Measurements from ENCODE around the gene PFKFB2. TPM values are rescaled to one million over a fixed set of nuclear protein-coding genes. Genes with fewer than 3 reads are reported as not detected.

PFKFB2 gene
- total and polyA plus RNA-seq, 2 of the 8 experiments (the other 6 are each of a cell fraction or from before 2014, with no cell fraction given): 6.7 to 19.1 TPM

GRCh38 chr1:207101720-207102119, 48.6 kb downstream of the PFKFB2 start:
- no peak overlapping the region for H3K18ac ChIP-seq (ENCODE audit: extremely low read depth, low read length)
- H3K4me3 ChIP-seq (ENCODE audit: extremely low read depth in 1 of 4, insufficient read depth in 2 of 4, low read depth in 3 of 4, low read length in 4 of 4): no peak overlapping the region
- no peak for FAIRE-seq
- peaks cover 0 to 5% (median 0%) of the 10 kb centered on the region in 4 experiments; a peak in 1 of 8 replicates for H3K36me3 ChIP-seq (ENCODE audit: control insufficient read depth in 2 of 4, insufficient read depth in 4 of 4, low read length in 3 of 4)
- H2AK5ac ChIP-seq (ENCODE audit: low read depth, low read length): no peak overlapping the region
- no peak overlapping the region for H3K4ac ChIP-seq (replicated peaks; ENCODE audit: insufficient read length, low read depth, low read length)
- no peak for DNase-seq (ENCODE audit: low read depth in 1 of 2, low spot score in 2 of 2)
- H3K56ac ChIP-seq (replicated peaks; ENCODE audit: insufficient read length, low read depth, low read length): no peak overlapping the region
- no peaks in the 10 kb centered on the region for H4K20me1 ChIP-seq (replicated peaks in 1 of 2; ENCODE audit: control insufficient read depth in 1 of 2, insufficient read depth in 2 of 2, low read length in 2 of 2)
- no peak overlapping the region for H4K8ac ChIP-seq (ENCODE audit: extremely low read depth, insufficient read depth, low read length)
- H2BK12ac ChIP-seq (ENCODE audit: low read depth, low read length): no peak overlapping the region
- H3K4me2 ChIP-seq (ENCODE audit: insufficient read depth in 1 of 2, low read depth in 2 of 2, low read length in 2 of 2): no peak overlapping the region
- H2BK20ac ChIP-seq (ENCODE audit: low read length): no peak overlapping the region
- ChIA-PET CTCF (ENCODE audit: partially characterized antibody) (no interaction called here), POLR2A (ENCODE audit: partially characterized antibody) (no interaction called here)
- H2BK15ac ChIP-seq (ENCODE audit: low read length): no peak overlapping the region
- no peak overlapping the region for H4K91ac ChIP-seq (replicated peaks; ENCODE audit: insufficient read length, low read length)
- H4K5ac ChIP-seq (ENCODE audit: insufficient read length, low read depth, low read length): no peak overlapping the region
- 96% methylated on average over 1 of the region's 1 CpG; no CpG with 5 or more reads in 1 of the 2 experiments for WGBS, 2 experiments (ENCODE audit: extremely low coverage in 1 of 2, insufficient coverage in 1 of 2, insufficient read length in 1 of 2, insufficient replicate concordance in 2 of 2, low coverage in 1 of 2, low lambda C conversion rate in 2 of 2, missing lambda C conversion rate in 1 of 2)
- no peaks in the 10 kb centered on the region for H3K79me2 ChIP-seq (ENCODE audit: control insufficient read depth in 1 of 2, insufficient read depth in 2 of 2, low read length in 2 of 2)
- no peaks in the 10 kb centered on the region for H3K79me1 ChIP-seq (ENCODE audit: low read depth, low read length)
- no peak overlapping the region for H2BK5ac ChIP-seq (ENCODE audit: low read depth, low read length)
- no peak overlapping the region for H3K23ac ChIP-seq (ENCODE audit: insufficient read length)
- no peak overlapping the region for H2AFZ ChIP-seq (ENCODE audit: low read length)
- H3K23me2 ChIP-seq (ENCODE audit: low read depth, low read length): no peaks in the 10 kb centered on the region
- H3K27me3 ChIP-seq (replicated peaks in 1 of 4; ENCODE audit: control insufficient read depth in 3 of 4, extremely low read depth in 1 of 4, insufficient read depth in 3 of 4, low read length in 3 of 4): peaks cover 0 to 2% (median 0%) of the 10 kb centered on the region in 4 experiments; a peak in 1 of 7 replicates
- H2BK120ac ChIP-seq (replicated peaks; ENCODE audit: low read depth, low read length): no peak overlapping the region
- H3K9ac ChIP-seq (replicated peaks in 1 of 4; ENCODE audit: extremely low read depth in 1 of 4, low read depth in 3 of 4, low read length in 3 of 4): no peak overlapping the region
- H3K4me1 ChIP-seq (replicated peaks in 1 of 4; ENCODE audit: control insufficient read depth in 3 of 4, insufficient read depth in 4 of 4, low read length in 3 of 4): no peaks in the 10 kb centered on the region
- peaks cover 16 to 22% of the 10 kb centered on the region in 2 experiments; a peak in 3 of 4 replicates for H3K9me3 ChIP-seq (ENCODE audit: insufficient read depth in 2 of 2, low read depth in 1 of 2, low read length in 1 of 2)
- no peak overlapping the region for H3K14ac ChIP-seq (ENCODE audit: insufficient read length)
- no peak overlapping the region for H3K27ac ChIP-seq (ENCODE audit: low read depth, low read length)
- TF ChIP-seq MAX (IDR thresholded peaks at IDR 0.05) (no peak), TBP (IDR thresholded peaks at IDR 0.05; ENCODE audit: low read depth, low read length) (no peak), EZH2 (IDR thresholded peaks at IDR 0.05; ENCODE audit: low read depth, low read length, severe bottlenecking) (no peak), POU5F1 (IDR thresholded peaks at IDR 0.05; ENCODE audit: low read depth, low read length) (no peak), SIN3A (conservative IDR thresholded peaks at IDR 0.05 in 1 of 2, IDR thresholded peaks at IDR 0.05 in 1 of 2; ENCODE audit: low read depth in 1 of 2, low read length in 2 of 2) (no peak), PHF8 (conservative IDR thresholded peaks at IDR 0.05; ENCODE audit: low read depth, low read length) (no peak), BRCA1 (IDR thresholded peaks at IDR 0.05; ENCODE audit: low read depth, low read length) (no peak), POLR2AphosphoS5 (IDR thresholded peaks at IDR 0.05; ENCODE audit: low read depth, low read length) (no peak), HDAC2 (IDR thresholded peaks at IDR 0.05; ENCODE audit: borderline replicate concordance in 1 of 2, low read depth in 2 of 2, low read length in 2 of 2) (no peak), TAF7 (optimal IDR thresholded peaks at IDR 0.05; ENCODE audit: borderline replicate concordance, low read depth, low read length) (no peak), JUN (IDR thresholded peaks at IDR 0.05; ENCODE audit: low read depth, low read length) (no peak), ASH2L (IDR thresholded peaks at IDR 0.05; ENCODE audit: low read length) (no peak), RFX5 (IDR thresholded peaks at IDR 0.05; ENCODE audit: borderline replicate concordance, low read depth, low read length) (no peak), HDAC6 (IDR thresholded peaks at IDR 0.05; ENCODE audit: low read depth, low read length) (no peak), YY1 (IDR thresholded peaks at IDR 0.05; ENCODE audit: low read depth, low read length) (no peak)

Measured in H1 (cell line).